Ectodermal cell (in vitro differentiated cells): Measurements from ENCODE around the gene ABHD5.

Experiments used
- H3K27ac ChIP-seq: 2 replicates; pipeline ENCODE4 v1.7.0; 2013; ENCODE audit warnings: mild to moderate bottlenecking, low read depth, low read length; ENCODE audit not compliant: insufficient read depth, poor library complexity, severe bottlenecking
- H3K27me3 ChIP-seq: 2 replicates; pipeline ENCODE4 v1.7.0; 2013; ENCODE audit warnings: mild to moderate bottlenecking, low read length; ENCODE audit not compliant: insufficient read depth, control insufficient read depth, poor library complexity, severe bottlenecking
- H3K36me3 ChIP-seq: one replicate; pipeline ENCODE4 v1.7.0; 2013; ENCODE audit warnings: low read length; ENCODE audit not compliant: control insufficient read depth, insufficient read depth
- H3K4me1 ChIP-seq: one replicate; pipeline ENCODE4 v1.7.0; 2013; ENCODE audit warnings: low read length; ENCODE audit not compliant: control insufficient read depth, insufficient read depth
- H3K4me3 ChIP-seq: 2 replicates; pipeline ENCODE4 v1.7.0; 2013; ENCODE audit warnings: low read depth, low read length, control low read depth; ENCODE audit not compliant: insufficient read depth
- H3K9me3 ChIP-seq: 2 replicates; pipeline ENCODE4 v1.7.0; 2013; ENCODE audit warnings: mild to moderate bottlenecking, low read length, moderate library complexity; ENCODE audit not compliant: control insufficient read depth
- WGBS, 2 experiments: methylation state at CpG; one replicate each; pipeline ENCODE4 v1.1.7; 2013; ENCODE audit warnings: missing lambda C conversion rate in 2 of 2; 5-methylcytosine and 5-hydroxymethylcytosine counted together

The ABHD5 gene

DNA sequence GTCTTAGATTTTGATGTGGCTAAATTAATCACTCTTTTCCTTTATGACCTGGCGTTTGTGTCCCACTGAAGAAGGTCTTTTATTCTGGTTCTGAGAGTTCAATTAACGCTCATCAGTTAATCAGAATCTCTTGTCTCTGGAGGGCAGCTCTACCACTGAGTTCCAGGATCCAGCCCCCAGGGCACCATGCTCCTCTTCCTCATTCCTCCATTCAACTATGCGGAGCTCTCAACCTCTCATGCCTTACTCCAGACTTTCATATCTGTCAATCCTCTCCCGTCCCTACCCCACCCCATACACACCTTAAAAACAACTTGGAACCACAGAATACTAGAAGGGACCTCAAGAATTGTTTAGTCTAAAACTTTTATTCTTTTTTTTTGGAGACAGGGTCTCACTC is 4.8 kb upstream of the ABHD5 start:
- Histone ChIP-seq H3K27me3 (peaks cover 8% of the 10 kb centered on the region), H3K9me3 (no peaks in the 10 kb centered on the region), H3K4me3 (no peak overlapping the region), H3K4me1 (no peaks in the 10 kb centered on the region), H3K27ac (no peak overlapping the region), H3K36me3 (no peaks in the 10 kb centered on the region)
- 90 to 91% methylated on average over 4 of the region's 4 CpGs for whole genome bisulfite sequencing, 2 experiments

DNA sequence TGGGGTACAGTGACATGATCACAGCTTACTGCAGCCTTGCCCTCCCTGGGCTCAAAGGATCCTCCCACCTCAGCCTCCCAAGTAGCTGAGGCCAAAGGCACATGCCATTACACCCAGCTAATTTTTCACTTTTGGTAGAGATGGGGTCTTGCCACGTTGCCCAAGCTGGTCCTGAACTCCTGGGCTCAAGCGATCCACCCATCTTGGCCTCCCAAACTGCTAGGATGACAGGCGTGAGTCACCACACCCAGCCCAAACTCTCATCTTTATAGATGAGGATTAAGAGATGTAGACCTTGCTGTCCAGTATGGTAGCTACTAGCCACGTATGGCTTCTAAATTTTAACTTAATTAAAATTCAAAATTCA is 4.4 kb upstream of the ABHD5 start:
- no peak overlapping the region for H3K27ac ChIP-seq
- no peaks in the 10 kb centered on the region for H3K36me3 ChIP-seq
- H3K27me3 ChIP-seq: peaks cover 8% of the 10 kb centered on the region
- WGBS, 2 experiments: 93 to 96% methylated on average over 2 to 4 of the region's 4 CpGs
- H3K9me3 ChIP-seq: no peaks in the 10 kb centered on the region
- H3K4me1 ChIP-seq: no peaks in the 10 kb centered on the region
- no peak overlapping the region for H3K4me3 ChIP-seq

GRCh38 chr3:43686700-43687498 is 3.8 kb upstream of the ABHD5 start:
- Histone ChIP-seq H3K36me3 (no peaks in the 10 kb centered on the region), H3K27me3 (peaks cover 8% of the 10 kb centered on the region), H3K4me3 (no peak overlapping the region), H3K9me3 (no peaks in the 10 kb centered on the region), H3K27ac (no peak overlapping the region), H3K4me1 (no peaks in the 10 kb centered on the region)
- 68 to 69% methylated on average over 2 of the region's 2 CpGs for WGBS, 2 experiments

GRCh38 chr3:43687499-43687811 is 3.3 kb upstream of the ABHD5 start:
- Histone ChIP-seq H3K27me3 (peaks cover 8% of the 10 kb centered on the region), H3K9me3 (no peaks in the 10 kb centered on the region), H3K27ac (no peak overlapping the region), H3K36me3 (no peaks in the 10 kb centered on the region), H3K4me3 (no peak overlapping the region), H3K4me1 (no peaks in the 10 kb centered on the region)
- WGBS, 2 experiments: 91 to 94% methylated on average over 1 of the region's 1 CpG

DNA sequence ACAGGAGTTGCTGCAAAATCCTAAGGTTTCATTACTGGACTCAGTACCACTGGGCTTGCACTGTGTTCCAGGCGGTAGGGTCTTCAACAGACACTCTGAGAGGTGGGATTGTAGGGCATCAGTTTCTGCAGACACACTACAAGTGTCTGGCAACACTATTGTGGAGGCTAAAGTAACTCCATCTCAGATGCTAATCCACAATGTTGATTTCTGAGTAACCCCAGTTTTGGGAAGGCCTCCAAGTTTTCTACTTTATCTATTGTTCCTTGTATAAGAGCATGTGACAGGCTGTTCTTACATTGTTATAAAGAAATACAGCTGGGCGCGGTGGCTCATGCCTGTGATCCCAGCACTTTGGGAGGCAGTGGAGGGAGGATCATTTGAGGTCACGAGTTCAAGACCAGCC is 2.5 kb upstream of the ABHD5 start:
- Histone ChIP-seq H3K9me3 (no peaks in the 10 kb centered on the region), H3K36me3 (no peaks in the 10 kb centered on the region), H3K4me3 (no peak overlapping the region), H3K27ac (no peak overlapping the region), H3K4me1 (no peaks in the 10 kb centered on the region), H3K27me3 (peaks cover 8% of the 10 kb centered on the region)
- WGBS, 2 experiments: 86 to 94% methylated on average over 4 of the region's 4 CpGs

DNA sequence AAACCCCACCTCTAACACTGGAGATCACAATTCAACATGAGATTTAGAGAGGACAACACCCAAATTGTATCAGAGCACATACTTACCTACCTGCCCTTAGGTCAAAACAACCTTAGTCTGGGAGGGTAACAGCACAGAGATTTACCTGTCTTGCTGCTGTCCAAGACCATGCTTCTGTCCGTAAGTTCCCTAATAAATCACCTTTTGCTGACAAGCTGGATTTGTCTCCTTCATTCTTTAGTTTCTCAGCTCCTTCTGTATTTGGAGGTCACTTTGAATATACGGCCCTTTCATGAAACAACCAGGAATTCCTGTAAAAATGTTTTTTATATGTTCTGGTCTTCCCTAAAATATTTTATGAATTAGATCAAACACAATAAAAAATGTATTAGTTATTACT is 1.6 kb upstream of the ABHD5 start:
- no peaks in the 10 kb centered on the region for H3K9me3 ChIP-seq
- peaks cover 8% of the 10 kb centered on the region for H3K27me3 ChIP-seq
- no peak overlapping the region for H3K27ac ChIP-seq
- H3K36me3 ChIP-seq: no peaks in the 10 kb centered on the region
- 89 to 94% methylated on average over 1 of the region's 2 CpGs for WGBS, 2 experiments
- no peaks in the 10 kb centered on the region for H3K4me1 ChIP-seq
- H3K4me3 ChIP-seq: no peak overlapping the region

DNA sequence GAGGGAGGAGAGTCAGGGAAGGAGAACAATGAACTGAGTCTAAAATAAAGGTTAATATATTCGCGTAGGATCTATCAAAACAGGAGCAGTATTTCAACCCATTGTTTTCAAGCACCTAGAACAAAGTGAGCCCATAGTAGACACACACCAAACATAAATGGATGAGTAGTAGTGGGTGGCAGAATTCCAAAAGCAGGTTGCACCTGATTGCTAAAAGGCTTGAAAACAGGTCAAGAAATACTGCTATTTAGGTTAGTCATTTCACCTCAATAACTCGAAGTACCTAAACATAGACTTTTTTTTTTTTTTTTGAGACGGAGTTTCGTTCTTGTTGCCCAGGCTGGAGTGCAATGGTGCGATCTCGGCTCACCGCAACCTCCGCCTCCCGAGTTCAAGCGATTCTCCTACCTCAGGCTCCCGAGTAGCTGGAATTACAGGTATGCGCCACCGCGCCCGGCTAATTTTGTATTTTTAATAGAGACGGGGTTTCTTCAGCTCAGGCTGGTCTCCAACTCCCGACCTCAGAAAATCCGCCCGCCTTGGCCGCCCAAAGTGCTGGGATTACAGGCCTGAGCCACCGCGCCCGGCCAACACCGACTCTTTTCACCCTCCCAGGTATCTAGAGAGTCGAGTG is 855 bp upstream of the ABHD5 start:
- H3K9me3 ChIP-seq: no peaks in the 10 kb centered on the region
- H3K4me1 ChIP-seq: no peaks in the 10 kb centered on the region
- peak overlapping the region; percentile 76 for H3K4me3 ChIP-seq
- H3K36me3 ChIP-seq: no peaks in the 10 kb centered on the region
- H3K27me3 ChIP-seq: peaks cover 8% of the 10 kb centered on the region
- 32 to 37% methylated on average over 26 of the region's 26 CpGs for WGBS, 2 experiments
- peak overlapping the region; percentile 22 for H3K27ac ChIP-seq

DNA sequence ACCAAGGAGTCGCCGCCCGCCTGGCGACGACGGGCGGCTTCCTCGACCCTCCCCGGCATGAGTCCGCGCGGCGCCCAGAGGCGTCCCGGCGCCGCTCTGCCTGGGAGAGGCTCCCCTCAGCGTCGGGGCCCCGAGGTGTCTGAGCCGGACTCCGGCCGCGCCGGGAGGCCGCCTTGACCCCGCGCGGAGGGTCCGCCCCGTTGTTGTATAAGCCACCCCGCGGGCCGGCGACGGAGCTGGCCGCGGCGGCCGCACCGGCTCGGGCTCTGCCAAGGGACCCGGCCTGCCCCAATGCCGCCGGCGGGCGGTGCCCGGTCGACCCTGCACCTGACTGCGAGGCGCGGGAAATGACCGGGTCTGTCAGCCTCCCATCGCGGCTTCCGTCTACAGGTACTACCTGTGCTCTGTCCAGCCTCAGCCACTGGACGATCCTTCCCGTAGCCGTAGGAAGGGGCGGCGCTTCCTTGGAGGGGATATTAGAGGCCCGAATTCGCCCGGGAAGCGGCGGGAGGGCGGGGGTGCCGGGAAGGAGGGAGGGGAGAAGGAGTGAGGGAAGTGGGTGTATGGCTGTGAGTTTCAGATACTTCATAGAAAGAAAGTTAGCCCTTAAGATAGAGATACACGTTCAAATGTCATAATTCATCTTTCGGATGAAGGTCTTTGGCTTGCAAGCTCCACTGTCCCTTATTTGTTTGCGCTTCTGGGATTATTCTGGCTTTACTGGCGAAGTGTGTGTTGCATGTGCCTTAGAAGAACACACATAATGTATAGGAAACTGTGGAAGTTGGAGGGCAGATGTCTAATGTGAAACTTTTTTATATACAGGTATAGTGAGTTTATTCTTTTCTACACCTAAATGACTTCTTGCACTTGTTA is 620 bp downstream of the ABHD5 start:
- Histone ChIP-seq H3K4me3 (peak overlapping the region; percentile 76), H3K27me3 (peaks cover 8% of the 10 kb centered on the region), H3K36me3 (no peaks in the 10 kb centered on the region), H3K27ac (peak overlapping the region; percentile 30), H3K4me1 (no peaks in the 10 kb centered on the region), H3K9me3 (no peaks in the 10 kb centered on the region)
- 2% methylated on average over 72 of the region's 72 CpGs for WGBS, 2 experiments

DNA sequence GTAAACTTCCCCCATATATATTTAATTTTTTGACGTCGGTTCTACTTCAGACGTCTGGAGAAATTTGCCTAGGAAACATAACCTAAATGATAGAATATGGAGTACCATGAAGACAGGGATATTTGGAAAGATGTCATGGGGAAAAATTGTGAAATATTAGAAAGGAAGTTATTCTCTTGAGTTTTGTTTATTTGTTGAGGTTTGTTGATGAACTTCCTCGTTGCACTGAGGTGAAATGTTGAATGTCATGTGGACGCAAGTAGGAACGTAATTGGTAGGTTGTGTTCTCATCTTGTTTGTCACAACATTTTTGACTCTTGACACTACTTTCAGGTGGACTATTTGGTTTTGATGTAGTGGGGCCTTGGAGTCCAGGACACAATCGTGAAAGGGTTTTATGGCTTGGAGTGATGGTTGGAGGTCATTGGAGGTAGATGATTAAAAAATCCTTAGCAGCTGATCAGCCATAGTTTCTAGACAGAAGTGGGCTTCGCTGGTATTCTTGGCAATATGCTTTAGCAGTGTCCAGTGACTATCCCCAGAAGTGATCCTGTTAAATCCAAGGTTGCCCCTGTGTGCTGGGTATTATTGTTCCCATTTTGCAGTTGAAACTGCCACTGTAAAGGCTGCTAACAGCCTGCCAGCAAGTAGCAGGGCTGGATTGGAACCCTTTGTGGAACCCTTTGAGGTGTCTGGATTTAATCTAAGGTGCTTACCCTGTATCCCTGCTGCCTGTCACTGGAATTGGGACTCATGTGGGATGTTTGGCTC is 1.5 kb downstream of the ABHD5 start:
- Histone ChIP-seq H3K27ac (no peak overlapping the region), H3K4me3 (no peak overlapping the region), H3K4me1 (no peaks in the 10 kb centered on the region), H3K36me3 (no peaks in the 10 kb centered on the region), H3K9me3 (no peaks in the 10 kb centered on the region), H3K27me3 (peaks cover 8% of the 10 kb centered on the region)
- 88% methylated on average over 8 of the region's 8 CpGs for WGBS, 2 experiments
